HG03558 (cell line): ENCODE measurements around the gene STX2.

ENCODE experiments used
- ATAC-seq: cut with Tn5 transposase; IDR thresholded peaks from one replicate; pipeline ENCODE4 v1.9.1; 2021; ENCODE audit warnings: moderate number of reproducible peaks; ENCODE audit not compliant: unreplicated experiment; ENCODE audit errors: extremely low read depth

STX2 gene

DNA sequence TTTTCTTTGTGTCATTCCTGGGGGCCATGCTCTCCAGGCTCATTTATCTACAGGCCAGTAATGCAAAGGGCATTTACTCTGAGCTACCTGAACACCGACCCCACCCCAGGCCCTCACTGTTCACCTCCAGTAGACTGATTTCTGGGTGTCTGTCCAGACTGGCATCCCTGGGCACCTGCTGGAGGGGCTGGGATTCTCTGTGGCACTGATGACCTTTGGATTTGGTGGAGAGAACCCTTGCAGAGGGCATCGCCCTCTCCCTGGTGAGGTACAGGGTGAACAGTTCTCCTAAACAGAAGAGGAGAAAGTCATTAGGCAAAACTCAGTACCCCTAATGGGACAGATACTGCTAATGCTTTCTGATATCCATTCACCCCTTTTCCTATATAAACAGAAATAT is 95.9 kb downstream of the STX2 start:
- ATAC-seq: no peak

DNA sequence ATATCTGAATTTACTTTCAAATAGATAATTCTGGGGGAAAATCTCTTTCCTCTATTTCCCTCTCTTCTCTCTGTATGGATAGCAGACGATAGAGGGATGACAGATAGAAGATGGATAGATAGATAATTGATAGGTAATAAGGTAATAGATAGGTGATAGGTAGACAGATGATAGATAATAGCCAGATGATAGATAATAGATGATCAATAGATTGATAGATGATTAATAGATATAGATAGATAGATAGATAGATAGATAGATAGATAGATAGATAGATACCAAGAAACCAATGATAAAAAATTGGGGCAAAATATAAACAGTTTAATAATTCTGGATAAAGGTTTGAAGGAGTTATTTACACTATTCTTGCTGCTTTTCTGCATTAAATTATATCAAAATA is 96.3 kb downstream of the STX2 start:
- no peak for ATAC-seq

DNA sequence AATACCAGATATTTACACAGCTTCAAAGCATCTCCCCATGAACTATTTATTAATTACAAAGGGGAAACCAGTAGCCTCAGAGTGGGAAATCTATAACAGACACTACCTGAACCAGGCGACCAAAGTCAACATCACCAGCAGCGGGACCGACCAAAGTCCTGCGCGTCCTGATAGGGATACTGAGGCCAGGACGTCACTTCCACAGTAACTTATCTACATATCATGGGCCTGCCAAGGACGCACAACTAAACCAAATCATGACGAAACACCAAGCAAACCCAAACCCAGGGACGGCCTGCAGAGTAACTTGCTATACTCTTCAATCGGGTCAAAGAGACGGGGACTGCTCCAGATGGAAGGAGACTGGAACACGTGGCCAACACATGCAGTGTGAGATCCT is 96.9 kb downstream of the STX2 start:
- ATAC-seq: no peak
